Fibroblast of skin of right quadriceps (primary cell): ENCODE measurements around the gene DCUN1D2.

Experiments used
- DNase-seq: peaks from one replicate; pipeline ENCODE4 v3.0.0-alpha.2; 2013

The DCUN1D2 gene

GRCh38 chr13:113420833-113421600 is 69.5 kb downstream of the DCUN1D2 start:
- DNase-seq: no peak

GRCh38 chr13:113420232-113420631 is 70.3 kb downstream of the DCUN1D2 start:
- no peak for DNase-seq

GRCh38 chr13:113419531-113420193 is 70.8 kb downstream of the DCUN1D2 start:
- DNase-seq: no peak

- no peak for DNase-seq
Measured at GRCh38 chr13:113418722-113419049, 71.8 kb downstream of the DCUN1D2 start.

- no peak for DNase-seq
Measured at GRCh38 chr13:113417836-113418721, 72.4 kb downstream of the DCUN1D2 start.

- DNase-seq: no peak
Measured at GRCh38 chr13:113417008-113417751, 73.3 kb downstream of the DCUN1D2 start.

- no peak for DNase-seq
Measured at GRCh38 chr13:113415825-113416224, 74.7 kb downstream of the DCUN1D2 start.

GRCh38 chr13:113415032-113415431 is 75.5 kb downstream of the DCUN1D2 start:
- DNase-seq: no peak

GRCh38 chr13:113414335-113414734 is 76.2 kb downstream of the DCUN1D2 start:
- DNase-seq: no peak

- DNase-seq: no peak
Measured at GRCh38 chr13:113413898-113414282, 76.6 kb downstream of the DCUN1D2 start.

- no peak for DNase-seq
Measured at GRCh38 chr13:113413178-113413897, 77.2 kb downstream of the DCUN1D2 start.

- no peak for DNase-seq
Measured at GRCh38 chr13:113412440-113412839, 78.1 kb downstream of the DCUN1D2 start.

- DNase-seq: peak; percentile 90
Measured at GRCh38 chr13:113411216-113412023, 79.1 kb downstream of the DCUN1D2 start.

- peak; percentile 89 for DNase-seq
Measured at GRCh38 chr13:113410472-113411201, 79.9 kb downstream of the DCUN1D2 start.

GRCh38 chr13:113408562-113408961 is 81.9 kb downstream of the DCUN1D2 start:
- DNase-seq: no peak

GRCh38 chr13:113407531-113408393 is 82.7 kb downstream of the DCUN1D2 start:
- DNase-seq: no peak

GRCh38 chr13:113407103-113407530 is 83.4 kb downstream of the DCUN1D2 start:
- no peak for DNase-seq

- no peak for DNase-seq
Measured at GRCh38 chr13:113406321-113407102, 84.0 kb downstream of the DCUN1D2 start.
